HEK293 (cell line): ENCODE measurements around the gene CHCHD10.

Experiments used
- CTCF ChIA-PET: fragments of 350-600 bp; formaldehyde crosslinking; extraction: SDS; loops from one replicate; lab custom pipeline; 2021; ENCODE audit warnings: antibody characterized with exemption; lab: Yijun Ruan, JAX
- POLR2A ChIA-PET: fragments of 300-600 bp; formaldehyde crosslinking; extraction: SDS; loops from one replicate; lab custom pipeline; 2020; ENCODE audit warnings: antibody characterized with exemption, inconsistent platforms; lab: Yijun Ruan, JAX
- H3K27ac ChIP-seq: fragments of 200-500 bp; sonication (Bioruptor generic); 2 replicates; pipeline ENCODE4 v1.5.1; 2014; ENCODE audit warnings: low read depth, low read length, control low read depth, inconsistent platforms; ENCODE audit errors: extremely low read depth
- H3K36me3 ChIP-seq, 2 experiments: fragments of 200-500 bp in 1 of 2; sonication (Bioruptor generic) in 1 of 2; 1 replicate in 1 of 2; 2 replicates in 1 of 2; pipeline ENCODE4 v1.5.1; 2014 to 2017; ENCODE audit warnings: inconsistent platforms in 2 of 2, low read length in 2 of 2; ENCODE audit not compliant: control insufficient read depth in 2 of 2, insufficient read depth in 1 of 2
- H3K4me1 ChIP-seq: fragments of 200-500 bp; sonication (Bioruptor generic); 2 replicates; pipeline ENCODE4 v1.5.1; 2014; ENCODE audit warnings: mild to moderate bottlenecking, low read length, inconsistent platforms; ENCODE audit not compliant: control insufficient read depth, insufficient read depth
- H3K4me3 ChIP-seq: 2 replicates; pipeline ENCODE4 v1.5.1; 2011; ENCODE audit warnings: low read depth, mild to moderate bottlenecking, control low read depth, low read length, moderate library complexity
- H3K9me3 ChIP-seq: fragments of 200-500 bp; sonication (Bioruptor generic); 2 replicates; pipeline ENCODE4 v1.5.1; 2014; ENCODE audit warnings: low read depth, low read length, inconsistent platforms; ENCODE audit not compliant: control insufficient read depth, insufficient read depth
- GLI4 ChIP-seq: fragments of 450-650 bp; formaldehyde crosslinking; IDR thresholded peaks from 2 replicates; pipeline ENCODE4 v1.5.1; 2016; ENCODE audit warnings: missing biosample characterization, missing genetic modification characterization
- HOXA7 ChIP-seq: sonication (generic); formaldehyde crosslinking; IDR thresholded peaks from 2 replicates; pipeline ENCODE4 v1.8.1; 2022; ENCODE audit warnings: missing genetic modification reagents, borderline replicate concordance
- HOXD13 ChIP-seq: sonication (generic); formaldehyde crosslinking; IDR thresholded peaks from 2 replicates; pipeline ENCODE4 v1.8.0; 2022; ENCODE audit warnings: missing genetic modification reagents, borderline replicate concordance
- MYNN ChIP-seq: fragments of 450-650 bp; formaldehyde crosslinking; IDR thresholded peaks from 2 replicates; pipeline ENCODE4 v1.5.1; 2016; ENCODE audit warnings: missing biosample characterization, missing genetic modification characterization, borderline replicate concordance
- TRIM28 ChIP-seq: IDR thresholded peaks from 2 replicates; pipeline ENCODE4 v1.6.1; 2011; ENCODE audit warnings: low read length, control low read depth, borderline replicate concordance
- YY1 ChIP-seq: fragments of 450-650 bp; formaldehyde crosslinking; IDR thresholded peaks from 2 replicates; pipeline ENCODE4 v1.5.1; 2018; ENCODE audit warnings: missing biosample characterization, missing genetic modification characterization
- ZFHX2 ChIP-seq: fragments of 450-650 bp; formaldehyde crosslinking; conservative IDR thresholded peaks from 2 replicates; pipeline ENCODE4 v1.5.1; 2016; ENCODE audit warnings: missing biosample characterization, missing genetic modification characterization
- ZNF121 ChIP-seq: fragments of 450-650 bp; formaldehyde crosslinking; IDR thresholded peaks from 2 replicates; pipeline ENCODE4 v1.5.1; 2016; ENCODE audit warnings: missing biosample characterization, missing genetic modification characterization
- ZNF211 ChIP-seq: fragments of 450-650 bp; formaldehyde crosslinking; IDR thresholded peaks from 2 replicates; pipeline ENCODE4 v1.5.1; 2016; ENCODE audit warnings: low read depth, missing biosample characterization, missing genetic modification characterization
- ZNF266 ChIP-seq: fragments of 450-650 bp; formaldehyde crosslinking; IDR thresholded peaks from 2 replicates; pipeline ENCODE4 v1.5.1; 2016; ENCODE audit warnings: missing biosample characterization, missing genetic modification characterization, low read depth
- ZNF350 ChIP-seq: fragments of 450-650 bp; formaldehyde crosslinking; IDR thresholded peaks from 2 replicates; pipeline ENCODE4 v1.5.0; 2017; ENCODE audit warnings: missing biosample characterization, mild to moderate bottlenecking, missing genetic modification characterization
- ZNF529 ChIP-seq: fragments of 450-650 bp; formaldehyde crosslinking; IDR thresholded peaks from 2 replicates; pipeline ENCODE4 v1.5.1; 2017; ENCODE audit warnings: missing genetic modification characterization, missing biosample characterization; ENCODE audit not compliant: insufficient replicate concordance
- TF ChIP-seq, protein P1 (sequence below): fragments of 450-650 bp; formaldehyde crosslinking; IDR thresholded peaks from 2 replicates; pipeline ENCODE4 v1.5.1; 2016; ENCODE audit warnings: missing biosample characterization, missing genetic modification characterization, borderline replicate concordance
- TF ChIP-seq, protein P2 (sequence below): fragments of 450-650 bp; formaldehyde crosslinking; IDR thresholded peaks from 2 replicates; pipeline ENCODE4 v1.5.1; 2016; ENCODE audit warnings: missing biosample characterization, missing genetic modification characterization
- TF ChIP-seq, protein P3 (sequence below): fragments of 450-650 bp; formaldehyde crosslinking; IDR thresholded peaks from 2 replicates; pipeline ENCODE4 v1.5.1; 2016; ENCODE audit warnings: missing biosample characterization, missing genetic modification characterization, low read depth
- TF ChIP-seq, protein P4 (sequence below): fragments of 450-650 bp; formaldehyde crosslinking; IDR thresholded peaks from 2 replicates; pipeline ENCODE4 v1.5.1; 2016; ENCODE audit warnings: missing biosample characterization, missing genetic modification characterization
- TF ChIP-seq, protein P5 (sequence below): fragments of 450-650 bp; formaldehyde crosslinking; IDR thresholded peaks from 2 replicates; pipeline ENCODE4 v1.5.1; 2016; ENCODE audit warnings: missing biosample characterization, missing genetic modification characterization

The CHCHD10 gene

DNA sequence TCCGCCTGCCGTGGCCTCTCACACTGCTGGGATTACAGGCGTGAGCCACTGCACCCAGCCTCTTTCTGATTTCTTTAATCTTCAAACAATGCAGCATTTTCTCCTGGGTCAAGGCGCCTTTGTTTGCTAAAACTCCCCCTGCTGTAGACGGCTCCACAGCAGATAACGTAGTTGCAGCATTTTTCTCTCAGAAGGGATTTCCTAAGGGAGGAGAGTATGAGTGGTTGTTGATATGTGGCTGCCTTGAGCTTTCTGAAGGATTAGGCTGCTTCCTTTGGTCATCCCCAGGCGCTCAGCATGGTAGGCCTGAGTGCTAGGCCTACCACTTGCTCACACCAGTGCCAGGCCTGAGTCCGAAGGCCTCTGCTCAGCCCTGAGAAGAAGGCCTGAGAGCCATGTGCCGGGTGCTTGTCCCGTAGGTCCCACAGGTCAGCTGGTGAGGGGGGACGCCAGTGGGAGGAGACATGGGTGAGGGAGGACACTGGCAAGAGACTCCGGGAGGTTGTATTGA lies 37.1 kb upstream of the CHCHD10 start (continued):
- TF ChIP-seq, protein P1, sequence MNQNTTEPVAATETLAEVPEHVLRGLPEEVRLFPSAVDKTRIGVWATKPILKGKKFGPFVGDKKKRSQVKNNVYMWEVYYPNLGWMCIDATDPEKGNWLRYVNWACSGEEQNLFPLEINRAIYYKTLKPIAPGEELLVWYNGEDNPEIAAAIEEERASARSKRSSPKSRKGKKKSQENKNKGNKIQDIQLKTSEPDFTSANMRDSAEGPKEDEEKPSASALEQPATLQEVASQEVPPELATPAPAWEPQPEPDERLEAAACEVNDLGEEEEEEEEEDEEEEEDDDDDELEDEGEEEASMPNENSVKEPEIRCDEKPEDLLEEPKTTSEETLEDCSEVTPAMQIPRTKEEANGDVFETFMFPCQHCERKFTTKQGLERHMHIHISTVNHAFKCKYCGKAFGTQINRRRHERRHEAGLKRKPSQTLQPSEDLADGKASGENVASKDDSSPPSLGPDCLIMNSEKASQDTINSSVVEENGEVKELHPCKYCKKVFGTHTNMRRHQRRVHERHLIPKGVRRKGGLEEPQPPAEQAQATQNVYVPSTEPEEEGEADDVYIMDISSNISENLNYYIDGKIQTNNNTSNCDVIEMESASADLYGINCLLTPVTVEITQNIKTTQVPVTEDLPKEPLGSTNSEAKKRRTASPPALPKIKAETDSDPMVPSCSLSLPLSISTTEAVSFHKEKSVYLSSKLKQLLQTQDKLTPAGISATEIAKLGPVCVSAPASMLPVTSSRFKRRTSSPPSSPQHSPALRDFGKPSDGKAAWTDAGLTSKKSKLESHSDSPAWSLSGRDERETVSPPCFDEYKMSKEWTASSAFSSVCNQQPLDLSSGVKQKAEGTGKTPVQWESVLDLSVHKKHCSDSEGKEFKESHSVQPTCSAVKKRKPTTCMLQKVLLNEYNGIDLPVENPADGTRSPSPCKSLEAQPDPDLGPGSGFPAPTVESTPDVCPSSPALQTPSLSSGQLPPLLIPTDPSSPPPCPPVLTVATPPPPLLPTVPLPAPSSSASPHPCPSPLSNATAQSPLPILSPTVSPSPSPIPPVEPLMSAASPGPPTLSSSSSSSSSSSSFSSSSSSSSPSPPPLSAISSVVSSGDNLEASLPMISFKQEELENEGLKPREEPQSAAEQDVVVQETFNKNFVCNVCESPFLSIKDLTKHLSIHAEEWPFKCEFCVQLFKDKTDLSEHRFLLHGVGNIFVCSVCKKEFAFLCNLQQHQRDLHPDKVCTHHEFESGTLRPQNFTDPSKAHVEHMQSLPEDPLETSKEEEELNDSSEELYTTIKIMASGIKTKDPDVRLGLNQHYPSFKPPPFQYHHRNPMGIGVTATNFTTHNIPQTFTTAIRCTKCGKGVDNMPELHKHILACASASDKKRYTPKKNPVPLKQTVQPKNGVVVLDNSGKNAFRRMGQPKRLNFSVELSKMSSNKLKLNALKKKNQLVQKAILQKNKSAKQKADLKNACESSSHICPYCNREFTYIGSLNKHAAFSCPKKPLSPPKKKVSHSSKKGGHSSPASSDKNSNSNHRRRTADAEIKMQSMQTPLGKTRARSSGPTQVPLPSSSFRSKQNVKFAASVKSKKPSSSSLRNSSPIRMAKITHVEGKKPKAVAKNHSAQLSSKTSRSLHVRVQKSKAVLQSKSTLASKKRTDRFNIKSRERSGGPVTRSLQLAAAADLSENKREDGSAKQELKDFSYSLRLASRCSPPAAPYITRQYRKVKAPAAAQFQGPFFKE (tag by site-specific recombination), result no peak
- TF ChIP-seq, protein P2, sequence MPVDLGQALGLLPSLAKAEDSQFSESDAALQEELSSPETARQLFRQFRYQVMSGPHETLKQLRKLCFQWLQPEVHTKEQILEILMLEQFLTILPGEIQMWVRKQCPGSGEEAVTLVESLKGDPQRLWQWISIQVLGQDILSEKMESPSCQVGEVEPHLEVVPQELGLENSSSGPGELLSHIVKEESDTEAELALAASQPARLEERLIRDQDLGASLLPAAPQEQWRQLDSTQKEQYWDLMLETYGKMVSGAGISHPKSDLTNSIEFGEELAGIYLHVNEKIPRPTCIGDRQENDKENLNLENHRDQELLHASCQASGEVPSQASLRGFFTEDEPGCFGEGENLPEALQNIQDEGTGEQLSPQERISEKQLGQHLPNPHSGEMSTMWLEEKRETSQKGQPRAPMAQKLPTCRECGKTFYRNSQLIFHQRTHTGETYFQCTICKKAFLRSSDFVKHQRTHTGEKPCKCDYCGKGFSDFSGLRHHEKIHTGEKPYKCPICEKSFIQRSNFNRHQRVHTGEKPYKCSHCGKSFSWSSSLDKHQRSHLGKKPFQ (tag by site-specific recombination), result no peak
- TF ChIP-seq GLI4 (tag by site-specific recombination), result no peak
- TF ChIP-seq, protein P3, sequence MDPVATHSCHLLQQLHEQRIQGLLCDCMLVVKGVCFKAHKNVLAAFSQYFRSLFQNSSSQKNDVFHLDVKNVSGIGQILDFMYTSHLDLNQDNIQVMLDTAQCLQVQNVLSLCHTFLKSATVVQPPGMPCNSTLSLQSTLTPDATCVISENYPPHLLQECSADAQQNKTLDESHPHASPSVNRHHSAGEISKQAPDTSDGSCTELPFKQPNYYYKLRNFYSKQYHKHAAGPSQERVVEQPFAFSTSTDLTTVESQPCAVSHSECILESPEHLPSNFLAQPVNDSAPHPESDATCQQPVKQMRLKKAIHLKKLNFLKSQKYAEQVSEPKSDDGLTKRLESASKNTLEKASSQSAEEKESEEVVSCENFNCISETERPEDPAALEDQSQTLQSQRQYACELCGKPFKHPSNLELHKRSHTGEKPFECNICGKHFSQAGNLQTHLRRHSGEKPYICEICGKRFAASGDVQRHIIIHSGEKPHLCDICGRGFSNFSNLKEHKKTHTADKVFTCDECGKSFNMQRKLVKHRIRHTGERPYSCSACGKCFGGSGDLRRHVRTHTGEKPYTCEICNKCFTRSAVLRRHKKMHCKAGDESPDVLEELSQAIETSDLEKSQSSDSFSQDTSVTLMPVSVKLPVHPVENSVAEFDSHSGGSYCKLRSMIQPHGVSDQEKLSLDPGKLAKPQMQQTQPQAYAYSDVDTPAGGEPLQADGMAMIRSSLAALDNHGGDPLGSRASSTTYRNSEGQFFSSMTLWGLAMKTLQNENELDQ, result no peak

DNA sequence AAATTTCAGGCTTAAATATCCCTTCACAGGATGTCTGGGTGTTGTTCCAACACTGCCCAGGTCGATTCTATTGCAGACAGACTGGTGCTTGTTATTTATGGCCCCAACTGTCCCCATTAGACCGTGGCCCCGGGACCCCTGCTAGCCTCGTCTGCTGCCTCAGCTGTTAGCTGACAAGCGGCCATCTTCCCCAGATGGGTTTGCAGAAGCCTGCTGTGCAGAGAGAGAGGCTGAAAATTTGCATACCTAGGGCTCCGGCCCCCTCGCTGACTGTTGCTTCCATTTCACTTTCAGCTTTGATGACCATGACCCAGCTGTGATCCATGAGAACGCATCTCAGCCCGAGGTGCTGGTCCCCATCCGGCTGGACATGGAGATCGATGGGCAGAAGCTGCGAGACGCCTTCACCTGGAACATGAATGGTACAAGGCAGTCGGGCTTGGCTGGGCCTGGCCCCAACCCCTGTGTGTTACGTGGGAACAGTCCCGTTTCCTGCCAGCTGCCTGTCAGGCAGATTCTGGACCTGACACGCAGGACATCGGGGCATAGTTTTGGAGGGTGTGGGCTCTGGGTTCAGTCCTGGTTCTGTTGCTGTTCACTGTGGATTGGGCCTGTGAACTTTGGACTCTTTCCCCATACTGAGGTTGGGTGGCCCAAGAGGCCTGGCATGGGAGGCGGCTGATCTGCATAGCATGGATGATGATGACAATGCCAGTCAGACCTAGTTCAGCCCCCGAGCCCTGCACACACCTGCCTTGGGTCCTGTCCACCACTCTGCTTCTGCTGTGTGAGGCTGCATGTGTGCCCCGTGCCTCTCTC lies 35.4 kb upstream of the CHCHD10 start:
- ChIA-PET CTCF (interaction anchor here (0.6 kb wide), 1 partner anchor 20 kb away, joined by 3 read pairs; no protein-coding TSS in a partner anchor), POLR2A (no interaction called here)
- Histone ChIP-seq H3K4me3 (no peak overlapping the region), H3K27ac (no peak overlapping the region), H3K9me3 (no peaks in the 10 kb centered on the region), H3K4me1 (no peaks in the 10 kb centered on the region), H3K36me3 (peaks cover 43 to 87% of the 10 kb centered on the region in 2 experiments)
- TF ChIP-seq MYNN (tag by site-specific recombination), result no peak
- TF ChIP-seq TRIM28, result no peak
- TF ChIP-seq ZNF529 (tag by site-specific recombination), result no peak
- TF ChIP-seq, protein P4, sequence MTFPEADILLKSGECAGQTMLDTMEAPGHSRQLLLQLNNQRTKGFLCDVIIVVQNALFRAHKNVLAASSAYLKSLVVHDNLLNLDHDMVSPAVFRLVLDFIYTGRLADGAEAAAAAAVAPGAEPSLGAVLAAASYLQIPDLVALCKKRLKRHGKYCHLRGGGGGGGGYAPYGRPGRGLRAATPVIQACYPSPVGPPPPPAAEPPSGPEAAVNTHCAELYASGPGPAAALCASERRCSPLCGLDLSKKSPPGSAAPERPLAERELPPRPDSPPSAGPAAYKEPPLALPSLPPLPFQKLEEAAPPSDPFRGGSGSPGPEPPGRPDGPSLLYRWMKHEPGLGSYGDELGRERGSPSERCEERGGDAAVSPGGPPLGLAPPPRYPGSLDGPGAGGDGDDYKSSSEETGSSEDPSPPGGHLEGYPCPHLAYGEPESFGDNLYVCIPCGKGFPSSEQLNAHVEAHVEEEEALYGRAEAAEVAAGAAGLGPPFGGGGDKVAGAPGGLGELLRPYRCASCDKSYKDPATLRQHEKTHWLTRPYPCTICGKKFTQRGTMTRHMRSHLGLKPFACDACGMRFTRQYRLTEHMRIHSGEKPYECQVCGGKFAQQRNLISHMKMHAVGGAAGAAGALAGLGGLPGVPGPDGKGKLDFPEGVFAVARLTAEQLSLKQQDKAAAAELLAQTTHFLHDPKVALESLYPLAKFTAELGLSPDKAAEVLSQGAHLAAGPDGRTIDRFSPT (tag by site-specific recombination), result no peak
- no peak for TF ChIP-seq ZFHX2 (tag by site-specific recombination)
- TF ChIP-seq, protein P3, result no peak
- TF ChIP-seq ZNF121 (tag by site-specific recombination), result no peak
- TF ChIP-seq ZNF211 (tag by site-specific recombination), result no peak
- no peak for TF ChIP-seq HOXA7 (CRISPR knock-in tag)
- TF ChIP-seq, protein P5, sequence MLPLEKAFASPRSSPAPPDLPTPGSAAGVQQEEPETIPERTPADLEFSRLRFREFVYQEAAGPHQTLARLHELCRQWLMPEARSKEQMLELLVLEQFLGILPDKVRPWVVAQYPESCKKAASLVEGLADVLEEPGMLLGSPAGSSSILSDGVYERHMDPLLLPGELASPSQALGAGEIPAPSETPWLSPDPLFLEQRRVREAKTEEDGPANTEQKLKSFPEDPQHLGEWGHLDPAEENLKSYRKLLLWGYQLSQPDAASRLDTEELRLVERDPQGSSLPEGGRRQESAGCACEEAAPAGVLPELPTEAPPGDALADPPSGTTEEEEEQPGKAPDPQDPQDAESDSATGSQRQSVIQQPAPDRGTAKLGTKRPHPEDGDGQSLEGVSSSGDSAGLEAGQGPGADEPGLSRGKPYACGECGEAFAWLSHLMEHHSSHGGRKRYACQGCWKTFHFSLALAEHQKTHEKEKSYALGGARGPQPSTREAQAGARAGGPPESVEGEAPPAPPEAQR (tag by site-specific recombination), result no peak
- TF ChIP-seq YY1 (tag by site-specific recombination), result no peak
- TF ChIP-seq HOXD13 (CRISPR knock-in tag), result no peak
- TF ChIP-seq ZNF350 (tag by site-specific recombination), result no peak
- no peak for TF ChIP-seq ZNF266 (tag by site-specific recombination)
